Gastroesophageal sphincter (tissue), 4 donors: ENCODE measurements around the gene ITCH. TPM values are rescaled to one million over a fixed set of nuclear protein-coding genes. Genes with fewer than 3 reads are reported as not detected.

Source experiments
- ATAC-seq: fragments of 150-250 bp; one replicate; pipeline ENCODE4 v1.9.1; 2016; ENCODE audit warnings: mild to moderate bottlenecking, moderate library complexity
- H3K27ac ChIP-seq, 4 donors: fragments of 200-600 bp; sonication (generic) in 3 of 4; 1 replicate in 3 of 4; 2 replicates in 1 of 4; pipeline ENCODE4 v1.5.1; 2016 to 2019
- H3K27me3 ChIP-seq: fragments of 200-600 bp; sonication (generic); one replicate; pipeline ENCODE4 v1.5.1; 2019
- H3K36me3 ChIP-seq, 2 donors: fragments of 200-600 bp; sonication (generic); one replicate each; pipeline ENCODE4 v1.5.1; 2019; ENCODE audit warnings: control low read depth in 1 of 2
- H3K4me1 ChIP-seq, 3 donors: fragments of 200-600 bp; sonication (generic); 1 replicate in 2 of 3; 2 replicates in 1 of 3; pipeline ENCODE4 v1.5.1; 2016 to 2019; ENCODE audit warnings: control low read depth in 2 of 3
- H3K4me3 ChIP-seq, 2 donors: fragments of 200-600 bp; sonication (generic); one replicate each; pipeline ENCODE4 v1.5.1; 2019; ENCODE audit warnings: mild to moderate bottlenecking in 1 of 2, moderate library complexity in 1 of 2
- H3K9me3 ChIP-seq, 3 donors: fragments of 200-600 bp; sonication (generic); one replicate each; pipeline ENCODE4 v1.5.1; 2017 to 2019; ENCODE audit warnings: control low read depth in 2 of 3
- EP300 ChIP-seq: sonication (generic); formaldehyde crosslinking; IDR thresholded peaks from one replicate; pipeline ENCODE4 v1.6.1; 2017; ENCODE audit warnings: antibody characterized with exemption, mild to moderate bottlenecking
- POLR2A ChIP-seq, 2 donors: fragments of 450-650 bp; IDR thresholded peaks; one replicate each; pipeline ENCODE4 v1.6.1; 2017; ENCODE audit warnings: antibody characterized with exemption in 2 of 2, mild to moderate bottlenecking in 2 of 2, moderate library complexity in 1 of 2
- POLR2AphosphoS5 ChIP-seq: sonication (generic); formaldehyde crosslinking; IDR thresholded peaks from one replicate; pipeline ENCODE4 v1.6.1; 2017; ENCODE audit warnings: antibody characterized with exemption
- WGBS, 2 donors: methylation state at CpG; one replicate each; pipeline ENCODE4 v1.1.5; 2018; ENCODE audit warnings: low coverage in 1 of 2; 5-methylcytosine and 5-hydroxymethylcytosine counted together
- total RNA-seq, 4 donors: library from RNA; depleted of rRNA; stranded (reverse); fragments of >200 nt; gene quantifications; one replicate each; pipeline ENCODE4 v1.1.0, GENCODE V29; 2016
- TF ChIP-seq, protein P1 (sequence below), 4 experiments: fragments of 200-600 bp in 2 of 4; fragments of 450-650 bp in 2 of 4; sonication (generic) in 1 of 4; IDR thresholded peaks; one replicate each; pipeline ENCODE4 v1.5.1; 2017 to 2019; ENCODE audit warnings: antibody characterized with exemption in 4 of 4, mild to moderate bottlenecking in 2 of 4, moderate library complexity in 2 of 4

Gene ITCH
- total RNA-seq, 4 donors from 2014 or later = 59.5 to 75.5 (median 65.1) TPM

DNA sequence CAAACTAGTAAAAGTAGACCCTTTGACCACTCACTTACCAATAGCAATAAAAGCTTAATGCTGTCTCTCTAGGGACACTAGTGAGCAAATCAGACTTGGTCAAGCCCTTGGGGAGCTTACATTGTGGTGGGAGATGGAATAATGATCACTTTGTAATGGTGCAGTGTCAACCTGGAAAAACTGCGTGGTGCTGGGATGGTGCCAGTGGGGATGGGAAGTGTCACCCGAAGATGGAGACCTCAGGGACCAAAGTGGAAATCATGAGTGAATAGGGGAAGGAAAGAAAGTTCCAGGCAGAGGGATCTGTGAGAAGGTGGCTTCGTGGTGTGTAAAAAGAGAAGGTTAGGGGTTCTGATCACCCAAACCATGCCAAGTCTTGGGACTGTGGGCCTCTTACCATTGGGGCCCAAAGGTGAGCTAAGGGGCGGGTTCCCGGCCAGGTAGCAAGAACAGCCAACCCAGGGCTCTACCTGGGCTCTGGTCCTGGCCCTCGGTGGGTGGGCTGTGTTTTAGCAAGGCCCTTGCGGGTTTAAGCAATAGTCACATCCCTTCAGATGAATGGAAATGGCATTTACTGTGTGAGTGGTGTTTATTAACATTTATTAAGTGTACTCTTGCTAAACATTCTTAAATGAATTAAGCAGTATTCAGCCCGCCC is 168.7 kb downstream of the ITCH start:
- ATAC-seq = no peak
- peaks cover under 1 to 57% (median 7%) of the 10 kb centered on the region in 3 donors for H3K4me1 ChIP-seq
- no peak overlapping the region for H3K27ac ChIP-seq
- 85 to 100% methylated on average over 2 to 7 of the region's 8 CpGs for WGBS, 2 donors
- H3K9me3 ChIP-seq = no peaks in the 10 kb centered on the region
- H3K4me3 ChIP-seq = no peak overlapping the region
- no peak for TF ChIP-seq POLR2A (IDR thresholded peaks at IDR 0.05)
- TF ChIP-seq, protein P1, sequence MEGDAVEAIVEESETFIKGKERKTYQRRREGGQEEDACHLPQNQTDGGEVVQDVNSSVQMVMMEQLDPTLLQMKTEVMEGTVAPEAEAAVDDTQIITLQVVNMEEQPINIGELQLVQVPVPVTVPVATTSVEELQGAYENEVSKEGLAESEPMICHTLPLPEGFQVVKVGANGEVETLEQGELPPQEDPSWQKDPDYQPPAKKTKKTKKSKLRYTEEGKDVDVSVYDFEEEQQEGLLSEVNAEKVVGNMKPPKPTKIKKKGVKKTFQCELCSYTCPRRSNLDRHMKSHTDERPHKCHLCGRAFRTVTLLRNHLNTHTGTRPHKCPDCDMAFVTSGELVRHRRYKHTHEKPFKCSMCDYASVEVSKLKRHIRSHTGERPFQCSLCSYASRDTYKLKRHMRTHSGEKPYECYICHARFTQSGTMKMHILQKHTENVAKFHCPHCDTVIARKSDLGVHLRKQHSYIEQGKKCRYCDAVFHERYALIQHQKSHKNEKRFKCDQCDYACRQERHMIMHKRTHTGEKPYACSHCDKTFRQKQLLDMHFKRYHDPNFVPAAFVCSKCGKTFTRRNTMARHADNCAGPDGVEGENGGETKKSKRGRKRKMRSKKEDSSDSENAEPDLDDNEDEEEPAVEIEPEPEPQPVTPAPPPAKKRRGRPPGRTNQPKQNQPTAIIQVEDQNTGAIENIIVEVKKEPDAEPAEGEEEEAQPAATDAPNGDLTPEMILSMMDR (IDR thresholded peaks at IDR 0.05) = no peak
- no peak for TF ChIP-seq EP300
- no peak for TF ChIP-seq POLR2AphosphoS5
- peaks cover 0 to 98% of the 10 kb centered on the region in 2 donors for H3K36me3 ChIP-seq
- H3K27me3 ChIP-seq = no peaks in the 10 kb centered on the region

GRCh38 chr20:34532320-34532719 is 169.2 kb downstream of the ITCH start:
- no peak for ATAC-seq
- 37 to 81% methylated on average over 2 to 7 of the region's 8 CpGs for WGBS, 2 donors
- Histone ChIP-seq H3K4me3 (no peak overlapping the region), H3K9me3 (no peaks in the 10 kb centered on the region), H3K4me1 (peaks cover 0 to 52% (median 3%) of the 10 kb centered on the region in 3 donors), H3K36me3 (peaks cover 0 to 98% of the 10 kb centered on the region in 2 donors), H3K27me3 (no peaks in the 10 kb centered on the region), H3K27ac (no peak overlapping the region)
- no peak for TF ChIP-seq POLR2AphosphoS5
- no peak for TF ChIP-seq EP300
- TF ChIP-seq POLR2A (IDR thresholded peaks at IDR 0.05) = no peak
- TF ChIP-seq, protein P1 (IDR thresholded peaks at IDR 0.05) = no peak

DNA sequence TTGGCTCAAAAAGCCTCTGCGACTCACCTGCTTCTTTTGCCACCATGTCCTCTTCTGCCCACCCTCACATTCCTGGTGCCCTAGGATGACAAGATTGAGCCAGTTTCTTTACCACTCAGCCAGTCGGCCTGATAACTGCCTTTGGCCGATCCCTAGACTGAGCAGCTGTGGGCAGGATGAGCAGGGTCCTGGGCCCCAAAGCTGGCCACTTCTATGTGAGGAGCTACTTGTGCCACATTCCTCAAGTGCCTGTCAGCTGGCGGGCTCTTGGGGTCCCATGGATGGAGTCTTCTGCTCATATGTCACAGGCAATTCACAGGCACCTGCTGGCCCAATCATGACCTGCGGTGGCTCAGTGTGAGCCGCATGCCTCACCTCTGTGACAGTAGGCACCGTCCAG is 169.7 kb downstream of the ITCH start:
- WGBS, 2 donors = 100% methylated on average over 1 of the region's 7 CpGs; no CpG with 5 or more reads in 1 of the 2 donors
- TF ChIP-seq EP300 (no peak), POLR2AphosphoS5 (no peak), POLR2A (IDR thresholded peaks at IDR 0.05) (no peak)
- TF ChIP-seq, protein P1 (IDR thresholded peaks at IDR 0.05) = no peak
- Histone ChIP-seq H3K27me3 (no peaks in the 10 kb centered on the region), H3K9me3 (no peaks in the 10 kb centered on the region), H3K4me3 (no peak overlapping the region), H3K4me1 (peaks cover 0 to 51% (median 3%) of the 10 kb centered on the region in 3 donors), H3K36me3 (peaks cover 0 to 98% of the 10 kb centered on the region in 2 donors), H3K27ac (no peak overlapping the region)
- ATAC-seq = no peak

DNA sequence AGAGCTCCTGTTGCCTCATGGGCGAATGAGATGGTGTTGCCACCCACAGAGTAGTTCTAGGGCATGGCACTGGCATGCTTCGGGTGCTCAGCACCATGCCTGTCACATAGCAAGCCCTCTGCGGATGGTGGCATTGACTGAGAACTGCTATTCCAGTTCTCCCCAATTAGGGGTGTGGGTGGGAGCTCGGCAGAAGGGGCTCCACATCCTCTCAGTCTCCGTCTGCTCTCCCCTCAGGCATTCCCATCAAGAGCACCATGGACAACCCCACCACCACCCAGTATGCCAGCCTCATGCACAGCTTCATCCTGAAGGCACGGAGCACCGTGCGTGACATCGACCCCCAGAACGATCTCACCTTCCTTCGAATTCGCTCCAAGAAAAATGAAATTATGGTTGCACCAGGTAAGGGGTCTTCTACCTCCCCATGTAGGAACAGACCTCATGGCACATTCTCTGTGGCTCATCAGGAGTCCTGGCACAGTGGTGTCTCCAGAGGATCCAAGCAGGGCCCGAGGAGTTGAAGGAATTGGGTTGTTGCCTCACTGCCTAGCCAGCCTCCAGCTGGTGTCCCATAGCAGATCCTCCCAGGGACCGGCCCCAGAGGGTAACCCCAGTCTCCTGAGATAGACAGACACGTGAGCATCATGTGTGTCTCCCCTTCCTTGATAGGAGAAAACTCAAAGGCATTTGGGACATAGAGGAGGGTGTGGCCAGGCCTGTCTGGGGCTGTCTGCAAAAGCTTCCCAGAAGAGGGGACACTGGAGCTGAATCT is 171.5 kb downstream of the ITCH start:
- Histone ChIP-seq H3K4me1 (peaks cover 0 to 37% (median 0%) of the 10 kb centered on the region in 3 donors), H3K27me3 (no peaks in the 10 kb centered on the region), H3K36me3 (peaks cover 0 to 99% of the 10 kb centered on the region in 2 donors), H3K9me3 (no peaks in the 10 kb centered on the region), H3K4me3 (no peak overlapping the region), H3K27ac (no peak overlapping the region)
- ATAC-seq = no peak
- TF ChIP-seq EP300 = no peak
- TF ChIP-seq, protein P1 (IDR thresholded peaks at IDR 0.05) = no peak
- 94% methylated on average over 7 of the region's 15 CpGs; no CpG with 5 or more reads in 1 of the 2 donors for WGBS, 2 donors
